Stimulated activated CD4-positive, alpha-beta T cell treated with anti-CD3 and anti-CD28 coated beads, Interleukin-1b, Interleukin-23, amount 100 ng/mL, for 48 hours (primary cell): Measurements from ENCODE around the gene CD151.

Experiments
- DNase-seq: peaks from one replicate; pipeline ENCODE4 v3.0.0-alpha.2; 2020

Gene CD151

GRCh38 chr11:859394-860131, 26.8 kb downstream of the CD151 start:
- DNase-seq = no peak

- DNase-seq = no peak
These were observed 27.7 kb downstream of the CD151 start for GRCh38 chr11:860234-861104.

- no peak for DNase-seq
These were observed 28.3 kb downstream of the CD151 start for GRCh38 chr11:861105-861479.

- DNase-seq = no peak
These were observed 29.4 kb downstream of the CD151 start for GRCh38 chr11:862081-862661.

GRCh38 chr11:862696-863022, 29.9 kb downstream of the CD151 start:
- no peak for DNase-seq

GRCh38 chr11:863023-863909, 30.5 kb downstream of the CD151 start:
- DNase-seq = no peak

- no peak for DNase-seq
These were observed 31.4 kb downstream of the CD151 start for GRCh38 chr11:863910-864827.

- DNase-seq = no peak
These were observed 32.1 kb downstream of the CD151 start for GRCh38 chr11:864898-865297.

GRCh38 chr11:865462-866430, 33.0 kb downstream of the CD151 start:
- DNase-seq = no peak

- no peak for DNase-seq
These were observed 33.7 kb downstream of the CD151 start for GRCh38 chr11:866481-866880.

GRCh38 chr11:867856-868358, 35.2 kb downstream of the CD151 start:
- no peak for DNase-seq

GRCh38 chr11:868394-868793, 35.6 kb downstream of the CD151 start:
- DNase-seq = no peak

GRCh38 chr11:868802-869201, 36.0 kb downstream of the CD151 start:
- DNase-seq = no peak

GRCh38 chr11:869399-870126, 36.8 kb downstream of the CD151 start:
- no peak for DNase-seq

GRCh38 chr11:870127-870413, 37.3 kb downstream of the CD151 start:
- no peak for DNase-seq

- no peak for DNase-seq
These were observed 37.7 kb downstream of the CD151 start for GRCh38 chr11:870418-870817.

- DNase-seq = no peak
These were observed 38.7 kb downstream of the CD151 start for GRCh38 chr11:871472-871871.

GRCh38 chr11:872799-873198, 40.0 kb downstream of the CD151 start:
- no peak for DNase-seq

GRCh38 chr11:873706-874105, 41.0 kb downstream of the CD151 start:
- DNase-seq = no peak

- DNase-seq = no peak
These were observed 42.5 kb downstream of the CD151 start for GRCh38 chr11:875203-875602.
